ENCODE data around the gene TUBA4A. TPM values are rescaled to one million over a fixed set of nuclear protein-coding genes. Genes with fewer than 3 reads are reported as not detected.

The TUBA4A gene
- total and polyA plus RNA-seq, 3 donors from 2014 or later = 27.0 to 90.0 (median 47.6) TPM

- no peaks in the 10 kb centered on the region for H3K9me3 ChIP-seq
- H3K36me3 ChIP-seq (ENCODE audit: low read depth, missing control alignments) = no peaks in the 10 kb centered on the region
- H3K4me1 ChIP-seq = peaks cover 12% of the 10 kb centered on the region
- WGBS, 2 donors = 7 to 9% methylated on average over 31 to 58 of the region's 67 CpGs
- TF ChIP-seq CTCF (IDR thresholded peaks at IDR 0.05) (peak; percentile 97 to 99 (median 99)), POLR2A (IDR thresholded peaks at IDR 0.05) (no peak)
- H3K27me3 ChIP-seq = no peaks in the 10 kb centered on the region
- H3K27ac ChIP-seq = peak overlapping the region; percentile 74 to 81
- H3K4me3 ChIP-seq = peak overlapping the region; percentile 50 to 71
- intact Hi-C loops (cut with DNase I; ENCODE audit: low total_unique reads) = loop anchor here (5.0 kb wide), 1 partner anchor 132 kb away; the partner anchor contains the start of gene NHEJ1
- DNase-seq = peak; percentile 93
Observed at GRCh38 chr2:219294356-219295351, 40.9 kb upstream of the TUBA4A start.

- no peaks in the 10 kb centered on the region for H3K27me3 ChIP-seq
- no peak overlapping the region for H3K27ac ChIP-seq
- intact Hi-C loops (cut with DNase I; ENCODE audit: low total_unique reads) = loop anchor here (5.0 kb wide), 1 partner anchor 131 kb away; the partner anchor contains the start of gene NHEJ1
- no peaks in the 10 kb centered on the region for H3K9me3 ChIP-seq
- no peak overlapping the region for H3K4me3 ChIP-seq
- no peak for TF ChIP-seq CTCF (IDR thresholded peaks at IDR 0.05)
- no peak for TF ChIP-seq POLR2A (IDR thresholded peaks at IDR 0.05)
- H3K36me3 ChIP-seq (ENCODE audit: low read depth, missing control alignments) = no peaks in the 10 kb centered on the region
- DNase-seq = no peak
- 63 to 74% methylated on average over 4 to 5 of the region's 5 CpGs for WGBS, 2 donors
- H3K4me1 ChIP-seq = peaks cover 17% of the 10 kb centered on the region
Observed at GRCh38 chr2:219293736-219294231, 40.1 kb upstream of the TUBA4A start.

- WGBS, 2 donors = 88 to 95% methylated on average over 9 of the region's 9 CpGs
- no peak for DNase-seq
- no peak overlapping the region for H3K4me3 ChIP-seq
Observed at GRCh38 chr2:219292616-219293015, 38.9 kb upstream of the TUBA4A start.

GRCh38 chr2:219291910-219292490 lies 38.3 kb upstream of the TUBA4A start:
- no peak overlapping the region for H3K27ac ChIP-seq
- no peak for TF ChIP-seq CTCF (IDR thresholded peaks at IDR 0.05)
- no peak for TF ChIP-seq POLR2A (IDR thresholded peaks at IDR 0.05)
- no peak overlapping the region for H3K4me3 ChIP-seq
- 73 to 86% methylated on average over 4 of the region's 4 CpGs for WGBS, 2 donors
- intact Hi-C loops (cut with DNase I; ENCODE audit: low total_unique reads) = loop anchor here (5.0 kb wide), 1 partner anchor 130 kb away; the partner anchor contains the start of gene NHEJ1
- peaks cover 13% of the 10 kb centered on the region for H3K4me1 ChIP-seq
- no peaks in the 10 kb centered on the region for H3K36me3 ChIP-seq (ENCODE audit: low read depth, missing control alignments)
- H3K9me3 ChIP-seq = no peaks in the 10 kb centered on the region
- no peaks in the 10 kb centered on the region for H3K27me3 ChIP-seq
- DNase-seq = no peak

More at GRCh38 chr2:219292616-219293015, 38.9 kb upstream of the TUBA4A start:
- Histone ChIP-seq H3K27ac (no peak overlapping the region), H3K27me3 (no peaks in the 10 kb centered on the region), H3K36me3 (ENCODE audit: low read depth, missing control alignments) (no peaks in the 10 kb centered on the region), H3K4me1 (peaks cover 13% of the 10 kb centered on the region), H3K9me3 (no peaks in the 10 kb centered on the region)
- TF ChIP-seq POLR2A (IDR thresholded peaks at IDR 0.05) (no peak), CTCF (IDR thresholded peaks at IDR 0.05) (no peak)
- intact Hi-C loops (cut with DNase I; ENCODE audit: low total_unique reads) = loop anchor here (5.0 kb wide), 1 partner anchor 130 kb away; the partner anchor contains the start of gene NHEJ1

All from testis (tissue), 3 donors.